ENCODE data around the gene ASB16.

GRCh38 chr17:44209786-44210341, 39.4 kb downstream of the ASB16 start:
- no peak for TF ChIP-seq POLR2A (IDR thresholded peaks at IDR 0.05; ENCODE audit: low read length)
- TF ChIP-seq GATA1 (IDR thresholded peaks at IDR 0.05; ENCODE audit: low read depth, low read length) = no peak

Data from erythroblast (primary cell).